Esophagus squamous epithelium (tissue), 4 donors: ENCODE measurements around the gene RAX.

ENCODE experiments used
- CTCF ChIP-seq, 6 experiments: fragments of 450-650 bp in 4 of 6; fragments of 200-600 bp in 2 of 6; sonication (generic) in 2 of 6; IDR thresholded peaks; one replicate each; pipeline ENCODE4 v1.5.1; 2016 to 2019; ENCODE audit warnings: antibody characterized with exemption in 6 of 6, mild to moderate bottlenecking in 4 of 6, moderate library complexity in 4 of 6
- POLR2A ChIP-seq, 4 donors: fragments of 450-650 bp; IDR thresholded peaks; one replicate each; pipeline ENCODE4 v1.6.1; 2017; ENCODE audit warnings: antibody characterized with exemption in 4 of 4, mild to moderate bottlenecking in 4 of 4, moderate library complexity in 3 of 4

- TF ChIP-seq CTCF (IDR thresholded peaks at IDR 0.05) (no peak), POLR2A (IDR thresholded peaks at IDR 0.05) (no peak)
Observed at GRCh38 chr18:59278793-59279192, 5.5 kb upstream of the RAX start.
